ENCODE data around the gene SSH3. TPM values are rescaled to one million over a fixed set of nuclear protein-coding genes. Genes with fewer than 3 reads are reported as not detected.
A peak's percentile ranks its signal among the peaks of the same experiment; 100 is the strongest.

SSH3 gene
- total and polyA plus RNA-seq, 2 donors (not counting 1 experiment from before 2014, with no cell fraction given) = 6.9 to 15.7 TPM

- Histone ChIP-seq H3K79me2 (ENCODE audit: control insufficient read depth, insufficient read depth, low read length) (peaks cover 4% of the 10 kb centered on the region), H4K20me1 (ENCODE audit: control insufficient read depth, extremely low read depth, insufficient read depth, low read length) (no peaks in the 10 kb centered on the region)
Measured at GRCh38 chr11:67295846-67296245, 7.5 kb upstream of the SSH3 start.

GRCh38 chr11:67298786-67299185 lies 4.5 kb upstream of the SSH3 start:
- H3K4me1 ChIP-seq (ENCODE audit: control insufficient read depth, extremely low read depth, insufficient read depth, low read length) = peaks cover 9% of the 10 kb centered on the region
- no peaks in the 10 kb centered on the region for H3K27me3 ChIP-seq (ENCODE audit: control insufficient read depth, insufficient read depth, low read length)
- H3K79me2 ChIP-seq (ENCODE audit: control insufficient read depth, insufficient read depth, low read length) = peaks cover 2% of the 10 kb centered on the region
- no peak overlapping the region for H3K4me2 ChIP-seq (ENCODE audit: extremely low read depth, insufficient read depth, low read length)
- H4K20me1 ChIP-seq (ENCODE audit: control insufficient read depth, extremely low read depth, insufficient read depth, low read length) = no peaks in the 10 kb centered on the region
- DNase-seq (ENCODE audit: low read depth in 2 of 2) = no peak
- no peak overlapping the region for H3K9ac ChIP-seq (ENCODE audit: insufficient read depth, low read length)
- H3K9me3 ChIP-seq (ENCODE audit: control insufficient read depth, insufficient read depth, low read depth, low read length) = no peaks in the 10 kb centered on the region
- no peak overlapping the region for H2AFZ ChIP-seq (ENCODE audit: low read length)
- H3K27ac ChIP-seq (ENCODE audit: insufficient read depth, low read length) = no peak overlapping the region
- no peak for TF ChIP-seq CTCF (conservative IDR thresholded peaks at IDR 0.05 in 1 of 2, IDR thresholded peaks at IDR 0.05 in 1 of 2; ENCODE audit: low read depth in 1 of 2, low read length in 2 of 2)
- no peak for TF ChIP-seq EZH2 (IDR thresholded peaks at IDR 0.05; ENCODE audit: low read length, missing control alignments)
- H3K4me3 ChIP-seq (replicated peaks in 1 of 4; ENCODE audit: control extremely low read depth in 1 of 4, insufficient read depth in 1 of 4, low read depth in 3 of 4, low read length in 4 of 4) = no peak overlapping the region
- H3K36me3 ChIP-seq (ENCODE audit: control insufficient read depth, insufficient read depth, low read length) = peaks cover 11% of the 10 kb centered on the region

More at GRCh38 chr11:67295846-67296245, 7.5 kb upstream of the SSH3 start:
- Histone ChIP-seq H3K4me2 (ENCODE audit: extremely low read depth, insufficient read depth, low read length) (no peak overlapping the region), H3K9me3 (ENCODE audit: control insufficient read depth, insufficient read depth, low read depth, low read length) (no peaks in the 10 kb centered on the region), H2AFZ (ENCODE audit: low read length) (no peak overlapping the region), H3K4me1 (ENCODE audit: control insufficient read depth, extremely low read depth, insufficient read depth, low read length) (peaks cover 7% of the 10 kb centered on the region), H3K9ac (ENCODE audit: insufficient read depth, low read length) (no peak overlapping the region), H3K4me3 (replicated peaks in 1 of 4; ENCODE audit: control extremely low read depth in 1 of 4, insufficient read depth in 1 of 4, low read depth in 3 of 4, low read length in 4 of 4) (no peak overlapping the region), H3K27me3 (ENCODE audit: control insufficient read depth, insufficient read depth, low read length) (no peaks in the 10 kb centered on the region), H3K36me3 (ENCODE audit: control insufficient read depth, insufficient read depth, low read length) (peaks cover 12% of the 10 kb centered on the region), H3K27ac (ENCODE audit: insufficient read depth, low read length) (no peak overlapping the region)
- peak in 1 of 2 donors; percentile 43 for DNase-seq (ENCODE audit: low read depth in 2 of 2)
- TF ChIP-seq EZH2 (IDR thresholded peaks at IDR 0.05; ENCODE audit: low read length, missing control alignments) (no peak), CTCF (conservative IDR thresholded peaks at IDR 0.05 in 1 of 2, IDR thresholded peaks at IDR 0.05 in 1 of 2; ENCODE audit: low read depth in 1 of 2, low read length in 2 of 2) (no peak)

- TF ChIP-seq CTCF (conservative IDR thresholded peaks at IDR 0.05 in 1 of 2, IDR thresholded peaks at IDR 0.05 in 1 of 2; ENCODE audit: low read depth in 1 of 2, low read length in 2 of 2) (no peak), EZH2 (IDR thresholded peaks at IDR 0.05; ENCODE audit: low read length, missing control alignments) (no peak)
- no peak overlapping the region for H3K9ac ChIP-seq (ENCODE audit: insufficient read depth, low read length)
- peaks cover 11% of the 10 kb centered on the region for H3K36me3 ChIP-seq (ENCODE audit: control insufficient read depth, insufficient read depth, low read length)
- H4K20me1 ChIP-seq (ENCODE audit: control insufficient read depth, extremely low read depth, insufficient read depth, low read length) = no peaks in the 10 kb centered on the region
- peaks cover 9% of the 10 kb centered on the region for H3K4me1 ChIP-seq (ENCODE audit: control insufficient read depth, extremely low read depth, insufficient read depth, low read length)
- H3K4me3 ChIP-seq (replicated peaks in 1 of 4; ENCODE audit: control extremely low read depth in 1 of 4, insufficient read depth in 1 of 4, low read depth in 3 of 4, low read length in 4 of 4) = no peak overlapping the region
- no peak overlapping the region for H2AFZ ChIP-seq (ENCODE audit: low read length)
- H3K4me2 ChIP-seq (ENCODE audit: extremely low read depth, insufficient read depth, low read length) = no peak overlapping the region
- no peaks in the 10 kb centered on the region for H3K27me3 ChIP-seq (ENCODE audit: control insufficient read depth, insufficient read depth, low read length)
- no peak for DNase-seq (ENCODE audit: low read depth in 2 of 2)
- no peak overlapping the region for H3K27ac ChIP-seq (ENCODE audit: insufficient read depth, low read length)
- H3K9me3 ChIP-seq (ENCODE audit: control insufficient read depth, insufficient read depth, low read depth, low read length) = no peaks in the 10 kb centered on the region
- H3K79me2 ChIP-seq (ENCODE audit: control insufficient read depth, insufficient read depth, low read length) = no peaks in the 10 kb centered on the region
Measured at GRCh38 chr11:67299471-67300191, 3.7 kb upstream of the SSH3 start.

Data from fibroblast of lung (primary cell).